GM18499 (cell line): ENCODE data around the gene MRAS.

Source experiments
- ATAC-seq: cut with Tn5 transposase; IDR thresholded peaks from one replicate; pipeline ENCODE4 v1.9.1; 2021; ENCODE audit warnings: moderate number of reproducible peaks; ENCODE audit not compliant: insufficient read depth, unreplicated experiment

Gene MRAS

DNA sequence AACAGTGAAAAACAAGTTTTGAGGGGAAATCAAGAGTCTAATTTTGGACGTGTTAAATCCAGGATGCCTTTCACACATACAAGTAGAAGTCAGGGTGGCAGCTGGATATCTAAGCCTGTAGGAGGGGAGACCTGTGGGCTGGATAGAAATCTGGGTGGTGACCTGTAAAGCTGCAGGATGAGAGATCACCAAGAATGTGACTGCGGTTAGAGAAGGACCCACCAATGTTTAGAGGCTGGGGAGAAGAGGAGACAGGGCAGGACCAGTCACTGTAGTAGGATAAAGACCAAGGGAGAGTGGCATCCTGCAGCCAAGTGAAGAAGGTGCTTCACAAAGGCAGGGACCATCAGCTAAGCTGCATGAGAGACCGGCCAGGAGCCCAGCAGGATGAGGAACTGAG, 36.2 kb downstream of the MRAS start:
- ATAC-seq = no peak

DNA sequence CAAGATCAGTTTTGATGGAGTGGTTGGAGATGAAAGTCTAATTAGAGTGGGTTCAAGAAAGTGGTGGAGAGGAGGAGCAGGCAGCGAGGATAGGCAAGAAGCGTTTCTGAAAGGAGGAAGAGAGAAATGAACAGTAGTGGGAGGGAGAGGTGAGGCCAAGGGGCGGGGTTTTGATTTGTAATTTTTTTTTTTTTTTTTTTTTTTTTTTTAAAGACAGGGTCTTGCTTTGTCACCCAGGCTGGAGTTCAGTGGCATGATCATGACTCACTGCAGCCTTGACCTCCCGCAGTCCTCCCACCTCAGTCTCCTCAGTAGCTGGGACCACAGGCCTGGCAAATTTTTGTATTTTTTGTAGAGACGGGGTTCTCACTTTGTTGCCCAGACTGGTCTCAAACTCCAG, 36.6 kb downstream of the MRAS start:
- ATAC-seq = no peak

DNA sequence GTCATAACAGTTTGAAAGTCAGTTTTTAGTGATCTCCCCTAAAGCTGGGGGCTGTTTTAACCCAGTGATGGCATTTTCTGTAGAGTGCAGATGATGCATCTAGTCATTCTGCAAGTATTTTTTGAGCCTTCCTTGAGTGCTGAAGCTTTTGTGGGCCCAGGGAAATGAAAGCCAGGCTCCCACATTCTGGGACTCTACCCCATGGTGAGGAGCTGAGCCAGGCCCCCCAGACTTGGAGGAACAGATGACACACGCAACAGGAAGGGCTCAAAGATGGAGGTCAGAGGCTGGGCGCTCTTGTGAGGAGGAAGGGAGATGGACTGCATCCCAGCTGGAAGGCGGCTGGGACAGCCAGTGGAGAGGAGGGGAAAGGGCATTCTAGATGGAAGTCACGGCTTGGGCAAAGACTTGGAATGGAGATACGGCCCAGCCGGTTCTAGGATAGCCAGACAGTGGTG, 40.8 kb downstream of the MRAS start:
- no peak for ATAC-seq

DNA sequence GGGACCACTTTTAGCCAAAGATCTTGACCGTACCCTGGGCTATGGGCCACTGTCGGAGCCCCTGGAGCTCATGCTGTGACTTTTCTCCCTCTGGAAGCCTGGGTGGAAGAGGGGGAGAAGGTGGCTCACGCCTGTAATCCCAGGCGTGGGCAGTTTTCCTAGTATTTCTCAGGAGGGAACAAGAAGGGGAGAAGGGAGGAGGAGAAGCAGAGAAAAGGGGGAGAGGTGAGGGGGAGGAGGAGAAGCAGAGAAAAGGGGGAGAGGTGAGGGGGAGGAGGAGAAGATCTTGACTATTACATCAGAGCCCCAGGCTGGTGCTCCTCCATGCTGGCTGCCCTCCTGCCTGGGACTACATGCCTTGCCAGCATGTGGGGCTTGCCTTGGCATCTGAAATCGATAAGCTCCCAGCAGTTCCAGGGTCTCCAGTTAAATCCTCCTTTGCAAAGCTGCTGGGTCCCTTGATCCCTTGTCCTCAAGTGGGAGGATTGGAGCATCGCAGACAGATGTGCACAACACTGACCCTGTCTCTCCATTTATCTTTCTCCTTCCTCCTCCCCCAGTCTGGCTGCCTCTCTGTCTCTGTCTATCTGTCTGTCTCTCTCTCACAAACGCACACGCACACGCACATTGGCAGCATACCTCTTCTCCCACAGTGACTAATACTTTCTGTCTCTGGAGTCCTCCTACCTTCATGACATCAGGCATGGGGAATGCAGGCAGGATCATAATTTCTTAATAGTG, 41.6 kb downstream of the MRAS start:
- ATAC-seq = no peak

DNA sequence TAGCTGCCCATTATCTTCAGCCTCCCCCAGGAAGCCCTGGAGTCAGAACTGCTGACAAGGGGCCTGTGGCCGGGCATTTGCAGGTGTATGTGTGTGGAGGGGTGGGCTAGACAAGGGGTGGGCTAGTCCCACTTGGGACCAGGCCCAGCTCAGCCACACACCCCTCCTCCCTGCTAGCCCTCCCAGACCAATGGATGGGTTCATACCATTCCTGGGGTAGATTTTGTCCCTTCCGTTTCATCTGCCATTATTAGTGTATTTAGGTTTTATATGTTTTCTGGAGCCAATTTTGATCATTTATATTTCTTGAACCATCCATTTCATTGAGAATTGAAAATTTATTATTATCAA, 42.2 kb downstream of the MRAS start:
- no peak for ATAC-seq

DNA sequence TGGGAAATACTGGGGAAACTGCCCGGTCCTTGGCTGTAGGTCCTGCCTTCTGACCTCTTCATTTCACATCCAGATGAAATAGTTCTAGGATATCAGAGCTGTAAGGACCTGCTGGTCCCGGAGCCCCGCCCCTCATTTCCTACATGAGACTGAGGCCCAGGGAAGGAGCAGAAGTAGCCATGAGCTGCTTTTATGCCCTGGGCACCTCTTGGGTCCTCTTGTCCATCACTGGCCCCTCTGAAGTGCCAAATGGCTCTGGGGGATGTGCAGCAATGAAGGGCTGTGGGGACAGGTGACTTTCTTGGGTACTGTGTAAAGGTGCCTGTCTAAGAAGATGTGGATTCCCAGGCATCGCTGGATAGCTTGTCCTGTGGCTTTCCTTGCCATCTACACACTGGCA, 45.8 kb downstream of the MRAS start:
- no peak for ATAC-seq

DNA sequence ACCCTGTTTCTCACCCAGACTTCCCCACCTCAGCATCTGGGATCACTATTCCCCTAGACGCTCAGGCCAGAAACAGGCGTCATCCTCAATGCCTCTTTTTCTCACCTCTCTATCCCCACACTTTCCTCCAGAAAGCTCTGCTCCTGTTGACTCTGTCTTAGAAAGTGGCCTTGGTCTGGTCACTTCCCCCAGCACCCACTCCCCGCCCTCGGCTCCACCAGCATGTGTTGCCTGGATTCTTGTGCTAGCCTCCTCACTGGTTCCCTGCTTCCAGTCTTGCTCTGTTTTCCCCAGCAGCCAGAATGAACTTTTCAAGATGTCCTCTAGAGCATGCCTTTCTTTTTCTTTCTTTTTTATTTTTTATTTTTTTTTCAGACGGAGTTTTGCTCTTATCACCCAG, 46.3 kb downstream of the MRAS start:
- no peak for ATAC-seq

DNA sequence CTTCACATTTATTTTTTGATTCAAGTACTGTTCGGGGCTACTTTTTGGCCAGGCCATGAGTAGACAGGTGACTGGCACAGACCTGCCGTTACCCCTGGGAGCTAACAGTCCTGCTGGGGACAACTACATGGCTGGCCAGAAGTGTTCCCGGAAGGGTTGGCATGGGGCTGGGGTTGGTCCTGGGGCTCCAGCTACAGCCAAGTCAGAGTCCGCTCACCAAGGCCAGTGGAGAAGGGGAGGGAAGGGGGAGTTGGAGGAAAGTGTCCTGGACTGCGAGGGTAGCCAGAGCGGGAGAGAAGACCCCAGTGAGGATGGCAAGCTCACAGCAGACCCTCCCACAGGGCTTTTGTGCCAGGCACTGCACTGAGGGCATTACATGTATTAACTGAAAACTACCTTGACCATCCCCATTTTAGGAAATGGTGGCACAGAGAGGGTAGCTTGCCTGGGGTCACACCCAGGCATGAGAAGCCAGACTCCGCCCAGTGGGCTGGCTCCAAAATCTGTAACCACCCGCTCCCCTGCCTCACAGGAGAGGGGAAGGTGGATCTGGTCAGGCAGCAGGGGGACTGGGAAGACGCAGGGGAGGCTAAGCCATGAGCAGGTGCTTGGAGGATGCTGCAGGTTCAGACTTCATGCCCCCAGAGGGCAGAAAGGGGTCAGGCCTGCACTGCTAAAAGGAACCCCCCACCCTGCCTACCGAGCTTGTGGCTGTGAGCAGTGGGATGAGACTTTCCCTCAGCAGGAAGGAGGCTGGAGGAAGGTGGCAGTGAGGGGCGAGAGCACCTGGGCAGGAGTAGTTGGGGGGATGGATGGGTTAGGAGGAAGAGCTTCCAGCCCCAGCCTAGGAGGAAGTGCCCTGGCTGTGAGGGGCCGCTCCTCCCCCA, 47.7 kb downstream of the MRAS start:
- ATAC-seq = no peak

DNA sequence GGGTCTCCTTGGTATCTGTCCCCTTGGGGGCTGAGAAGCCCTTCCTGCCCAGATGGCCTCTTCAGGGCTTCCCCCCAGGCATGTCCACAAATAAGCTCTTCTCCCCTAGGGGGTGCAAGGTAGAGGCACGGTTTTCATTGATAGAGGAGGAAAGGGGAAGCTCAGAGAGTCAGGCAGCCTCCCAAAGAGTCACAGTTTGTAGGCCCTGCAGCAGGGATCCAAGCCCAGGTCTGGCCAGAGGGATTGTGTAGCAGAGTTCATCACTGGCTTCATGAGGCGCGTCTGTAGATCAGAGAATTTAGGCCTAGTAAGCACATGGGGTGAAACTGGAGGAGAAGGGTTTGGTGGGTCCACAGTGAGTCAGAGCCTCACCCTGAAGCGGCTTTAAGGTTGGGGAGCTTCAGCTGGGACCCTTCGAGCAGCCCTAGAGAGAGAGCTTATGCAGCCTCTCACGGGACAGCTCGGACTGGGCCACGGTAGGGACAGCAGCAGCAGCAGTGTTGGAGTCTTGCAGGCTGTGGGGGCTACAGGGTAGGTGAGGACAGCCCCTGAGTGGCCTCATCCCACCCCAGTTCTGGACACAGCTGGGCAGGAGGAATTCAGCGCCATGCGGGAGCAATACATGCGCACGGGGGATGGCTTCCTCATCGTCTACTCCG, 48.5 kb downstream of the MRAS start:
- ATAC-seq = no peak

DNA sequence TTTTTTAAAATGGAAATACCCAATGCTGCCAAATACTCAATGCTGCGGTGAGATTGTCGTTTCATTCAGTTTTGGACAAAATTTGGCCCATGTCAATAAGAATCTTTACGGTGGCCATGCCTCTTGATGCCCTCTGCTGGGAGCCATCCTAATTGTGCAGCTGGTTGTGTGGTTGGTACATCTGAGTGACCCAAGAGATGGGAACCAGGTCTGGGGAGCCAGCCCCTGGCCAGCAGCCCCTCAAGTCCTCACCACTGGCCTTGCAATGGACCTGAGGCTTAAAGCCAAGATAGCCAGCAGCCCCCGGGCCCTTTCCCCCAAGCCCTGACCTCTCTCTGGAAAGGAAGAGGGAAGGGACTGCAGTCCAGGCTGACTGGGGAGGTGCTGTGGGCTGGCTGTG, 49.6 kb downstream of the MRAS start:
- ATAC-seq = no peak

DNA sequence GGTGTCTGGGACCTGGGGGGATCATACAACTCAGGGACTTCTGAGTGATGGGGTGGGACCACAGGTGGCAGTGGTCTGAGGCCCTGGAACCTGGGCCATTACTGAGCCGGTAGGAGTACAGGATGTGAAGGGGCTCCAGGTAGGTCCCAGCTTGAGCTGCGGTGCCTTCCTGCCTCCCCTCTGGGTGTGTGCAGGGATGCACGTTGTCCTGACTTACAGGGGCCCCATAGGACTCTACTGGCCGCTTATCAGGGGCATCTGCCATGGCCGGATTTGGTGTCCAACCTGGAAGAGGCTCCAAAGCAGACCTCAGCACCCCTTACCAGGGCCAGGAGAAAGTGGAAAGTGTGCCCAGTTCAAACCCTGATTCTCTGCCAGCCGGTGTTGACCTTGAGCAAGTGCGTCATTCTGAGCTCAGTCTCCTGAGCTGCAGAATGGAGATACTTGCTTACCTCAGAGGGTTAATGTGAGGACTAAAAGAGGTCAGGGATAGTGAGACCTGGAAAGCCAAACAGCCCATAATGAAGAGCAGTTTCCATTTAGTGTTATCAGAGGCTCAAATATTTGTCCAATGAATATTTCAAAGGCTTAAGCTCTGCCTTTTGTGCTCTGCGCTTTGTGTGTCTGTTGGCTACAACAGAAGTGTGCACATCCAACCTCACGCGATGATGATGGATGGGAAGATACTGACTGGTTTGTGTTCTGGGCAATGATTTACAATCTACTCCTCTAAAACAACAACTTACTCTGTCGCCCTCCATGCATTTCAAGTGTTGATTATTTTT, 50.6 kb downstream of the MRAS start:
- no peak for ATAC-seq

DNA sequence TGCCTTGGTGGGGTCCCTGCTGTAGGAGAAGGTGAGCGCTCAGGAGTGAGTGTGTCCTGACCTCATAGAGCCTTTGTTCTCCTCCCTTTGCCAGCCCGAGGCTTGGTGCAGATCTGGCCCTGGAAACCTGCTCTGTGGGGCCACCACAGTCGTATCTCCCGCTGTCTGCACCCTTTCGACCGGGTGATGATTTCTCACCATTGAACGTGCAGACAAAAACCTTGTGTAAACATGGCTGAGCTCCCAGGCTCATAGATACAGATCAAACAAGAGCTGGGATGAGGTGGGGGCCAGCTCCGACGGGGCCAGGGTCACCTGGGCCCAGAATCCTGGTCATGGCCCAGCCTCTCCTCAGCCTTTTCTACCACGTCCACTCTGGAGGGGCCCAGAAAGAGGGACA, 51.4 kb downstream of the MRAS start:
- ATAC-seq = no peak

DNA sequence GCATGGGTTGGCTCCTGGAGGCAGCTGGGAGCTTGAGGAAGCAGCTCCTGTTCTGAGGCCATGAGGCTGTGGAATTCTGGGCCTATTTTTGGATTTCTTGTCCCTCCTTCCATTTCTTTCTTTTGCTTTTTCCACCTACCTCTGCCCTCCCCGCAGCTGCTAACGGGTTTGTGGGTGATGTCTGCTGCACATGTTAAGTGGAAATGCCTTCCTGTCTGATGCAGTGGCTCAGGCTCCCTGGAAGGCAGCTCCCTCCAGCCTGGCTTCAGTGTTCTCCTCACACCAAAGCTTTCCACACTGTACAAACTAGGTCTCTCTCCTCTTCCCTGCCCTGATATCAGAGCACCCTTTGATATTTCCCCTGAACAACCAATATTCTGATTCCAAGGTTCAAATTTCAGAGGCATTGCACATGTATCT, 52.3 kb downstream of the MRAS start:
- ATAC-seq = no peak

DNA sequence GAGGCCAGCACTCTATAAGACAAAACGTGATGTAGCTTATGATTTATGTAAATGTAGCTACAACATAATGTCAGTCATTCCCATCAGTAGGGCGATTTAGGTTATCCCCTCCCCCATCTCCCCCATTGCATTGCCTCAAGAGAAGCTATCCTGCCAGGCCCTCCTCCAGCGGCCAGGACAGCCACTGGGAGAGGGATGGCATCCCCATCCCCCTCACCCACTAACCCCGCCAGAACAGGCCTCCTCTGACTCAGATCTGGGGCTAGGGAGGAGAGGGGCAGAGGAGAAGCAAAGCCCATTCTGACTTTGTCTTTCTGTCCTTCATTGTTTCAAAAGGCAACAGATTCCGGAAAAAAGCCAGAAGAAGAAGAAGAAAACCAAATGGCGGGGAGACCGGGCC, 53.5 kb downstream of the MRAS start:
- ATAC-seq = no peak

DNA sequence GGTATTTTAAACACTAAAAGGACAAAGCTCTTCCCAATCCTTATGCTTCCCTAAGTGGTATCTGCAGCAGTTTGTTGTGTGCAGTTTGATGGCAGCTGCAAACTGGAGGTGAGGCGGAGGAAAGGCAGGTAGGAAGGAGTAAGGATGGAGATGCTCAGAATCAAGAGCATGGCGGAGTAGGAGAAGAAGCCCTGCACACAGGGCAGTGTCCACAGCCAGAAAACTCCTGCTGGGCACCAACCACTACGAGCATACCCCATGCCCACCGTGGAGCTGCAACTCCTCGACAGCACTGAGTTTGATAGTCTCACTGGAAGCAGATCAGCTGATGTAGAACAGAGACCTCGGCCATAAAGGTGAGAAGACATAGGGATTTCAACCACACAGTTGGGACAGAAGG, 55.7 kb downstream of the MRAS start:
- no peak for ATAC-seq

DNA sequence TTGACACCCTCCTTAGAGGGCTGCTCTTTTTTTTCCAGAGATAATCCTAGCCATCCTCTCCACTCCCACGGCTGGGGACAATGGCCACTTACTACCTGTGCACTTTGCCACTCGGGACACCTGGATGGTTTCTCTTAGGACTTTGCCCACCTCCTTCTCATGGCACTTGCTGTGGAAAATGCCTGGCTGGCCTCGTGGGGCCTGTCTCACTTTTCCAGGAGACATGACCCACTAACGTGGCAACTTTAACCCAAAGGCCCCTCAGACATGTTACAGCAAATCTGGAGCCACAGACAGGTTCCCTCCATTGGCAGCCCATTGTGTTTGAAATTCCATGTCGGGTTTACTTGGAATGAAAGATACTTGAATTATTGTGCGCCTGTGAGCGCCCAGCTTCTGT, 56.6 kb downstream of the MRAS start:
- ATAC-seq = no peak

DNA sequence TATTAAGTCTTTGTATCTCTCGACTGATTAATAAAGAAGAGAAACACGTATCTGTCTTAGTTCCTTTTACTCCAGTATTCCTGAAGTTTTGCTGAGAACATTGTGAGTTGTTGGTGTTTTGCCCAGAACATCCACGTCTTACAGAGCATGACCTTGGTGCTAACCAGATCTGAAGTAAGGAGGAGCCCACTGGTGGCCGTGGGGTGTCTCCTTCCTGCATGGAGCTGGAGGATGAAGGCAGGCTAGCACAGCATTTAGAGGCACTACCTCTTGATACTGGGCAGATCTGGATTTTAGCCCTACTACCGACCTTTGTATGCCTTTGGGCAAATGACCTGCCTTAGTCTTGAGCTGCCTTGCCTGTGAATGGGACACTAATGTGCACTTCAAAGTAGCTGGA, 57.1 kb downstream of the MRAS start:
- no peak for ATAC-seq

DNA sequence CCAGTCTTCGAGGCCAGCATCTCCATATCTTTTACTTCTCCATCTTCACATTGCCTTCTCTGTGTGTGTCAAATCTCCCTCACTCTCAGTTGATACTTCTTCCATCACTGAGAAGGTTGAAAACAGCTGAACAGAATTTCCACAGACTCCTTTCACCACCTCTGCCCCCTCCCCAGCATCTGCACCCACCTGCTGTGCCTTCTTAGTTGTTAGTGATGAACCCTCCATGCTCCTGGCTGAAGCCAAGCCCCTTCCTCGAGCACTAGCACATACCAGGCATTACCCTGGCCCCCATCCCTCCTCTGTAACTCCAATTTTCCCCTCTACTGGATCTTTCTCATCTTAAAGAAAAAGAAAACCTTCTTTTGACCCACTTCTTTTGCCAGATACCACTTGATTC, 58.2 kb downstream of the MRAS start:
- no peak for ATAC-seq

DNA sequence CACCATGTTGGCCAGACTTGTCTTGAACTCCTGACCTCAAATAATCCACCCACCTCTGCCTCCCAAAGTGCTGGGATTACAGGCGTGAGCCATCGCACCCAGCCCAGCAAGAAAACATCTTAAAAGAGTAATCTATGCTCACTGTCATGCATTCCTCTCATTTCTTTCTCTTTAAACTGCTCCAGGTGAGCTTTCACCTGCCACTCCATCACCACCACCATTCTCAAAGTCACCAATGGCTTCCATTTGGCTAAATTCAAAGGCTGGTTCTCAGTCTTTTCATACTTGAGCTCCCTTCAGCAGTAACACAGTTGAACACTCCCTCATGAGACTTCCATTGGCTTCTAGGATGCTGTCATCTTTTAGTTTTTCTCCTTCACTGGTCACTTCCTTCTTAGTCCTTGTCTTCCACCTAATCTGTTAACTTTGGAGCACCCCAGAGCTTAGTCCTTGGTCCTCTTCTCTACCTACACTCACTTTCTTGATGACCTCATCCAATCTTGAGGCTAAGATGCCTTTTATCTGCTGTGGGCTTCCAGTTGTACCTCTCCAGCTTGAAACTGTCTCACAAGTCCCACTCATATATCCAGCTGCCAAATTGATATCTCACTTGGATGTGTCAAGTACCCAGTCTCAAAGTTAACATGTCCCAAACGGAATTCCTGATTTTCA, 59.0 kb downstream of the MRAS start:
- ATAC-seq = no peak
